Uterus (tissue), 2 donors: ENCODE data around the gene DYTN.

Experiments
- POLR2A ChIP-seq, 2 donors: fragments of 450-650 bp; IDR thresholded peaks; one replicate each; pipeline ENCODE4 v1.6.1; 2016; ENCODE audit warnings: antibody characterized with exemption in 2 of 2, mild to moderate bottlenecking in 1 of 2, moderate library complexity in 1 of 2
- TF ChIP-seq, protein P1 (sequence below), 4 experiments: fragments of 200-600 bp in 2 of 4; fragments of 450-650 bp in 2 of 4; sonication (generic) in 2 of 4; IDR thresholded peaks; one replicate each; pipeline ENCODE4 v1.5.1; 2016 to 2019; ENCODE audit warnings: antibody characterized with exemption in 4 of 4, mild to moderate bottlenecking in 2 of 4, moderate library complexity in 1 of 4

GRCh38 chr2:206635015-206635414 lies 83.2 kb downstream of the DYTN start:
- no peak for TF ChIP-seq POLR2A (IDR thresholded peaks at IDR 0.05)
- TF ChIP-seq, protein P1, sequence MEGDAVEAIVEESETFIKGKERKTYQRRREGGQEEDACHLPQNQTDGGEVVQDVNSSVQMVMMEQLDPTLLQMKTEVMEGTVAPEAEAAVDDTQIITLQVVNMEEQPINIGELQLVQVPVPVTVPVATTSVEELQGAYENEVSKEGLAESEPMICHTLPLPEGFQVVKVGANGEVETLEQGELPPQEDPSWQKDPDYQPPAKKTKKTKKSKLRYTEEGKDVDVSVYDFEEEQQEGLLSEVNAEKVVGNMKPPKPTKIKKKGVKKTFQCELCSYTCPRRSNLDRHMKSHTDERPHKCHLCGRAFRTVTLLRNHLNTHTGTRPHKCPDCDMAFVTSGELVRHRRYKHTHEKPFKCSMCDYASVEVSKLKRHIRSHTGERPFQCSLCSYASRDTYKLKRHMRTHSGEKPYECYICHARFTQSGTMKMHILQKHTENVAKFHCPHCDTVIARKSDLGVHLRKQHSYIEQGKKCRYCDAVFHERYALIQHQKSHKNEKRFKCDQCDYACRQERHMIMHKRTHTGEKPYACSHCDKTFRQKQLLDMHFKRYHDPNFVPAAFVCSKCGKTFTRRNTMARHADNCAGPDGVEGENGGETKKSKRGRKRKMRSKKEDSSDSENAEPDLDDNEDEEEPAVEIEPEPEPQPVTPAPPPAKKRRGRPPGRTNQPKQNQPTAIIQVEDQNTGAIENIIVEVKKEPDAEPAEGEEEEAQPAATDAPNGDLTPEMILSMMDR (IDR thresholded peaks at IDR 0.05): no peak
